SU-DHL-6 (cell line): ENCODE results near the gene SUCNR1.
"Not testable (repeated sequence)": the region's sequence is repeated elsewhere in the genome, so short reads cannot be mapped to it uniquely, and the experiment has no call there.

ENCODE experiments used
- H2AFZ ChIP-seq: fragments of 200-600 bp; sonication (generic); 2 replicates; pipeline ENCODE4 v1.6.1; 2014; ENCODE audit warnings: low read depth, mild to moderate bottlenecking, moderate library complexity, mixed read lengths, antibody characterized with exemption, low read length; ENCODE audit not compliant: severe bottlenecking
- H3F3A ChIP-seq: fragments of 200-600 bp; shearing (Covaris generic); 2 replicates; pipeline ENCODE4 v1.6.0; 2016; ENCODE audit warnings: antibody characterized with exemption, mild to moderate bottlenecking; ENCODE audit not compliant: insufficient read depth
- H3K27ac ChIP-seq: fragments of 200-600 bp; sonication (generic); 2 replicates; pipeline ENCODE4 v1.5.1; 2016; ENCODE audit warnings: low read depth, mild to moderate bottlenecking, low read length, moderate library complexity, mixed read lengths
- H3K27me3 ChIP-seq: fragments of 200-600 bp; sonication (generic), shearing (Covaris generic); 2 replicates; pipeline ENCODE4 v1.6.0; 2014; ENCODE audit warnings: mild to moderate bottlenecking, low read length
- H3K36me3 ChIP-seq: fragments of 200-600 bp; sonication (generic); 2 replicates; pipeline ENCODE4 v1.6.1; 2014; ENCODE audit warnings: mild to moderate bottlenecking, low read length, mixed read lengths
- H3K4me2 ChIP-seq: fragments of 300-600, 200-600 bp; shearing (Covaris generic), sonication (generic); 2 replicates; pipeline ENCODE4 v1.6.0; 2014; ENCODE audit warnings: low read length, low read depth, mild to moderate bottlenecking; ENCODE audit not compliant: poor library complexity, severe bottlenecking
- H3K4me3 ChIP-seq: fragments of 200-600 bp; sonication (generic); 2 replicates; pipeline ENCODE4 v1.5.1; 2014; ENCODE audit warnings: antibody characterized with exemption, low read length, mild to moderate bottlenecking, mixed read lengths; ENCODE audit not compliant: insufficient read depth, poor library complexity, severe bottlenecking
- H3K79me2 ChIP-seq: fragments of 200-600 bp; sonication (generic); 2 replicates; pipeline ENCODE4 v1.6.1; 2014; ENCODE audit warnings: mild to moderate bottlenecking, low read length, moderate library complexity; ENCODE audit not compliant: insufficient read depth
- H3K9ac ChIP-seq: fragments of 200-600 bp; sonication (generic); 2 replicates; pipeline ENCODE4 v1.7.0; 2014; ENCODE audit warnings: mild to moderate bottlenecking, low read length
- H3K9me2 ChIP-seq: fragments of 200-600 bp; sonication (generic); replicated peaks from 2 replicates; pipeline ENCODE4 v1.6.1; 2014; ENCODE audit warnings: low read length; ENCODE audit not compliant: insufficient read depth
- H3K9me3 ChIP-seq: fragments of 200-600 bp; sonication (generic); 2 replicates; pipeline ENCODE4 v1.6.1; 2014; ENCODE audit warnings: low read length, mixed read lengths; ENCODE audit not compliant: insufficient read depth
- H4K20me1 ChIP-seq: fragments of 200-600 bp; sonication (generic); 2 replicates; pipeline ENCODE4 v1.6.1; 2014; ENCODE audit warnings: low read depth, mild to moderate bottlenecking, antibody characterized with exemption, low read length, moderate library complexity, mixed read lengths
- CTCF ChIP-seq: fragments of 200-600 bp; sonication (generic); IDR thresholded peaks from one replicate; pipeline ENCODE4 v1.5.1; 2017; ENCODE audit warnings: antibody characterized with exemption, mild to moderate bottlenecking, low read length, moderate library complexity; ENCODE audit not compliant: insufficient read depth, poor library complexity, severe bottlenecking
- EZH2phosphoT487 ChIP-seq: fragments of 200-600 bp; sonication (generic), shearing (Covaris generic); conservative IDR thresholded peaks from 2 replicates; pipeline ENCODE4 v1.6.1; 2018; ENCODE audit warnings: mild to moderate bottlenecking, antibody characterized with exemption, low read length, moderate library complexity, mixed read lengths

Gene SUCNR1

DNA sequence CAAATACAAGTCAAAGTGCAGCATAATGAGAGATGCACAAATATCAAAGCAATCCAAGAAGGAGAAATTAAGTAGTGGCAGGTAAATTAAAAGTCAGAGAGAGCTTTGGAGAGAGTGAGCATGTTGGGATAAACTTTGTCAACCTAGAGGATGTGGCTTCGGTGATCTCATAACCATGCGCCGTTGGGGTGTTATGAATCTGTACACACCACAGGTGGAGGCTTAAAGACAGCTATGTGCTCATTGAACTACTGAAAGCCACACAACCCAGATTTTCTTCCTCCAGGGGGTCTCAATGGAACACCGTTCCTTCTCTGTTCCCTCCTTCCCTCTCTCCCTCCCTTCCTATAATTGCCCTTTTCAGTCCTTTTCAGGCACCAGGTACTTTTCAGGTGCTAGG is 52.0 kb downstream of the SUCNR1 start:
- no peaks in the 10 kb centered on the region for H3K9me3 ChIP-seq
- no peak overlapping the region for H2AFZ ChIP-seq
- TF ChIP-seq CTCF, result no peak
- no peak for TF ChIP-seq EZH2phosphoT487
- no peak overlapping the region for H3K4me3 ChIP-seq
- H3K9me2 ChIP-seq, result no peaks in the 10 kb centered on the region
- no peak overlapping the region for H3K27ac ChIP-seq
- no peaks in the 10 kb centered on the region for H4K20me1 ChIP-seq
- no peaks in the 10 kb centered on the region for H3K79me2 ChIP-seq
- H3K27me3 ChIP-seq, result no peaks in the 10 kb centered on the region
- no peak overlapping the region for H3K9ac ChIP-seq
- H3K4me2 ChIP-seq, result no peak overlapping the region
- no peaks in the 10 kb centered on the region for H3F3A ChIP-seq
- H3K36me3 ChIP-seq, result no peaks in the 10 kb centered on the region

- Histone ChIP-seq H3K36me3 (no peaks in the 10 kb centered on the region), H3F3A (no peaks in the 10 kb centered on the region), H3K9ac (no peak overlapping the region), H3K27ac (no peak overlapping the region), H3K79me2 (no peaks in the 10 kb centered on the region), H3K9me2 (no peaks in the 10 kb centered on the region), H3K9me3 (no peaks in the 10 kb centered on the region), H3K4me2 (no peak overlapping the region), H3K27me3 (no peaks in the 10 kb centered on the region), H2AFZ (no peak overlapping the region), H3K4me3 (no peak overlapping the region), H4K20me1 (no peaks in the 10 kb centered on the region)
- TF ChIP-seq EZH2phosphoT487 (no peak), CTCF (no peak)
Measured at GRCh38 chr3:151925876-151926275, 52.4 kb downstream of the SUCNR1 start.

DNA sequence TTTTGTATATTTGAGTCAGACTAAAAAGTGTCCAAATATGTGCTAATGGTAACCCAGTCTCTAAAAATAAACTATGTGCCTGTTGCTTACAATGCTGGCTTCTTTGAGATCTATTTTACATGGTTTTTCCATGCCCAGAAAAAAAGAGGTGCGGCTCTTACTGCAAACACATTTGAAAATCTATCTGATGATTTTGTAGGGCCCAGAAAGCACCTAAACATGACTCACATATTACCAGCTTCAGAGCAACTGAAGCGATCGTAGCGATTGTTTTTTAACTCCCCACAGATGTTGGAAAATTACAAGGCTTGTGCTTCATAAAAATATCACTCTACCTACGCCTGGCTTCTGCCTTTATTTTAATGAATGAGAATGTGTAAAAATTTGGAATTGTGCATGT is 53.5 kb downstream of the SUCNR1 start:
- H3K4me2 ChIP-seq, result no peak overlapping the region
- no peak overlapping the region for H2AFZ ChIP-seq
- H4K20me1 ChIP-seq, result no peaks in the 10 kb centered on the region
- no peaks in the 10 kb centered on the region for H3K79me2 ChIP-seq
- TF ChIP-seq CTCF (no peak), EZH2phosphoT487 (no peak)
- H3K27me3 ChIP-seq, result no peaks in the 10 kb centered on the region
- no peaks in the 10 kb centered on the region for H3K36me3 ChIP-seq
- no peak overlapping the region for H3K27ac ChIP-seq
- H3K4me3 ChIP-seq, result no peak overlapping the region
- no peaks in the 10 kb centered on the region for H3K9me3 ChIP-seq
- H3F3A ChIP-seq, result no peaks in the 10 kb centered on the region
- H3K9ac ChIP-seq, result no peak overlapping the region
- no peaks in the 10 kb centered on the region for H3K9me2 ChIP-seq

DNA sequence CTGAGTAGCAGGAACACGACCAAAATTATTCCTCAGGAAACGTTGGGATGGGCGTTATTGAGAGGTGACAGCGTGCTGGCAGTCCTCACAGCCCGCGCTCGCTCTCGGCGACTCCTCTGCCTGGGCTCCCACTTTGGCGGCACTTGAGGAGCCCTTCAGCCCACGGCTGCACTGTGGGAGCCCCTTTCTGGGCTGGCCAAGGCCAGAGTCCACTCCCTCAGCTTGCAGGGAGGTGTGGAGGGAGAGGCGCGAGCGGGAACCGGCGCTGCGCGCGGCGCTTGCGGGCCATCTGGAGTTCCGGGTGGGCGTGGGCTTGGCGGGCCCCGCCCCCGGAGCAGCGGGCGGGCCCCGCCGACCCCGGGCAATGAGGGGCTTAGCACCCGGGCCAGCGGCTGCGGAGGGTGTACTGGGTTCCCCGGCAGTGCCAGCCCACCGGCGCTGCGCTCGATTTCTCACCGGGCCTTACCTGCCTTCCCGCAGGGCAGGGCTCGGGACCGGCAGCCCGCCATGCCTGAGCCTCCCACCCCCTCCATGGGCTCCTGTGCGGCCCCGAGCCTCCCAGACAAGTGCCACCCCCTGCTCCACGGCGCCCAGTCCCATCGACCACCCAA is 54.6 kb downstream of the SUCNR1 start:
- not testable (repeated sequence) for H3K27me3 ChIP-seq, H3K4me2 ChIP-seq, H3K27ac ChIP-seq, H3K36me3 ChIP-seq, H3K9me2 ChIP-seq, H4K20me1 ChIP-seq, H3K9ac ChIP-seq, H3K79me2 ChIP-seq, H3K4me3 ChIP-seq, H2AFZ ChIP-seq, H3F3A ChIP-seq, H3K9me3 ChIP-seq
